AG08395 (cell line): ENCODE results near the gene KLC3.
"Not testable (repeated sequence)": the region's sequence is repeated elsewhere in the genome, so short reads cannot be mapped to it uniquely, and the experiment has no call there.

Experiments
- DNase-seq: peaks from one replicate; pipeline ENCODE4 v3.0.0; 2012; ENCODE audit warnings: mixed read lengths, low spot score

The KLC3 gene

DNA sequence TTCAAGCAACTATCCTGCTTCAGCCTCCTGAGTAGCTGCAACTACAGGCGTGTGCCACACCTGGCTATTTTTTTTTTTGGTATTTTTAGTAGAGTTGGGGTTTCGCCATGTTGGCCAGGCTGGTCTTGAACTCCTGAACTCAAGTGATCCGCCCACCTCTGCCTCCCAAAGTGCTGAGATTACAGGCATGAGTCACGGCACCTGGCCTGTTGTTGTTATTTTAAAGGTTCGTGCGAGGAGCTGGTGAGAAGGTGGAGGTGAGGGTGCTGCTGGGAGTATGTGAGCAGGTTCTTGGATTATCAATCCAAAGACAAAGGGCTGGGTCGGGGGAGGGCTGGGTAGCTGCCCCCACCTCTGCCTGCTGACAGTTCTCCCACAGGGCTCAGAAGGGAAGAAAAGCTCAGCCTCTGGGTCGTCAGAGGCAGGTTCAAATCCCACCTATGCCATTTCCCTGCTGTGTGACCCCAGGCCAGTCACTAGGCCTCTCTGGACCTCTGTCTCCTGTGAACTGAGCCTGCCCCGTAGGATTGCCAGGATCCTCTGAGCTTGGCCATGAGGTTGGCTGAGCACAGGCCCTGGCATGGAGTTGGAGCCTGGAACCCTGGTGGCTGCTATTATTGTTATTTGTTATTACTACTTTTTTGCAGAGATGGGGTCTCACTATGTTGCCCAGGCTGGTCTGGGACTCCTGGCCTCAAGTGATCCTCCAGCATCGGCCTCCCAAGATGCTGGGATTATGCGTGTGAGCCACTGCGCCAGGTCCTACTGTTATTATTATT lies 19.4 kb upstream of the KLC3 start:
- no peak for DNase-seq

DNA sequence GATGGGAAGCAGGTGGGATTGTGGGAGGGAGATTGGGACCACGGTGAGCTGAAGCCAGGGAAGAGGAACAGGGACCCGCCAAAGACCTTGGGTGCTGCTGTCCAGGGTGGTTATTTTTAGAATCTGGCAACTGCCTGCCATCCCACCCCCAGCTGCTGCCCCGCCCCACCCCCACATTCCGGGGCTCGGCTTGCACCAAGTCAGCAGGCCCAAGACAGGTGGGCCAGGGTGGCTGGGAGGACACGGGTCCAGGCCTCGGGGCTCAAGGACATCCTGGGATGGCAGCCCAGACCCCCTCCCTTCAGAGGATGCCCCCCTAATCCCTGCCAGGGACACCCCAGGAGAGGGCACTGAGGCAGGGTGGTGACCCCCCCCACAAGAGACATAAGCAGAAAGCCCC lies 18.7 kb upstream of the KLC3 start:
- no peak for DNase-seq

DNA sequence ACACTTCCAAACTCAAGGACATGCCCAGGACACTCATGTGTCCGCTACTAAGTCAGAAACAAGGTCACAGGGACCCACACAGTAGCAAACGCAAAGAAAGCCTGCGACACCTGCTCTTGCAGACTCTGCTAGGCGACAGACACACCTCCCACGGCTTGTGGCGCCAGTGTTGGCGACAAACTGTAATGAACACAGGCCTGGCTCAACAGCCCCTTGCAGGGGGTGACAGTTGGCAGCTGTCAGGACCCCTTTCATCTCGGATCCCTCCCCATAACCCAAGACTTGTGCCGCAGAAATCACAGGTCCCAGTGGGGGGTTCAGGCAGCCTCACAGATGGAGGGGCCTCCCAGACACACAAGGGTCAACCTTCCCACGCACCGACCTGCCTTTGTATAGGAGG lies 18.2 kb upstream of the KLC3 start:
- no peak for DNase-seq

DNA sequence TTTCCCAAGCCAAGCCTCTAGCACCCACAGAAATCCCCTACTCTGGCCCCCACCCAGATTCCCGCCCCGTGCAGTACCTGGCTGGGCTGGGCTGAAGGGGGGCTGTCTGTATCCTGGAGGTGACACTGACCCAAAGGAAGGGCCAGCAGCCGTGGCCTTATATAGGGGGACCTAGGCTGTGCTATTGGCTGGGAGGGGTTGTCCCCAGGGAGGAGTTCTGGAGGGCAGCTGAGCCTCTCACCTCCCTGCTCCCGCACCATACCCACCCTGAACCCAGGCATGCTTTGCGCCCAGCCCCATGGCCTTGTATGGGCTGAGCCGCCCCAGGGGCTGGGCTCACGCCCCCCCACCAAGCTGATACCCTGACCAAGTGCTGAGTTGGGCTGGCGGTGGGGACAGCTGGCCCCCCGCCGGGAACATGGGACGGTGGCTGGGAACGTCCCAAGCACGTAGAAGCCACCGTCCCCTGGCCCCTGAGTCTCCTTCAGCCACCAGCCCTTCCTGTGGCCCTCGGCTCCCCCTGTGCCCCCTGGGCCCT lies 17.7 kb upstream of the KLC3 start, which contains the start of gene CKM:
Gene CKM (minus strand): TSS at position 132 of the 538 bp plus-strand sequence. CDS start 3,162 bp downstream, outside the sequence.
- no peak for DNase-seq

DNA sequence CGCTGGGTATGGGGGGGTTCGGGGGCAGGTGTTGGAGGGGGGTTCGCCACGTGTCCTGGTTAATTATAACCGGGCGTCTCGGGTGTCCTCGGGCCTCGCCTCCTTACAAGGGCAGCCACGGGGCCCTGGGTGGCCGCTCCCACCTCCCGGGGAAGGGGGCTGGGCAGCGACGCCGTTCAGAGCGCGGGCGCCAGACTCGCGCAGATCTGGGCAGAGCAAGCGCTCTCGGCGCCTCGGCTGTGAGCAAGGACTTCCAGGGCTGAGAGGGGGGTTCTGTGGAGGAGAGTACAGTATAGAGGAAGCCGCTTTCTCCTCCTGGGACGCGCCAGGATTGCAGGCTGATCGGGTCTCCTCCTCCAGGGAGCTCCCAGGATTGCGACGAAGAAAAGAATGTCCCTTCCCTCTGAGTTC lies 16.9 kb upstream of the KLC3 start:
- no peak for DNase-seq

DNA sequence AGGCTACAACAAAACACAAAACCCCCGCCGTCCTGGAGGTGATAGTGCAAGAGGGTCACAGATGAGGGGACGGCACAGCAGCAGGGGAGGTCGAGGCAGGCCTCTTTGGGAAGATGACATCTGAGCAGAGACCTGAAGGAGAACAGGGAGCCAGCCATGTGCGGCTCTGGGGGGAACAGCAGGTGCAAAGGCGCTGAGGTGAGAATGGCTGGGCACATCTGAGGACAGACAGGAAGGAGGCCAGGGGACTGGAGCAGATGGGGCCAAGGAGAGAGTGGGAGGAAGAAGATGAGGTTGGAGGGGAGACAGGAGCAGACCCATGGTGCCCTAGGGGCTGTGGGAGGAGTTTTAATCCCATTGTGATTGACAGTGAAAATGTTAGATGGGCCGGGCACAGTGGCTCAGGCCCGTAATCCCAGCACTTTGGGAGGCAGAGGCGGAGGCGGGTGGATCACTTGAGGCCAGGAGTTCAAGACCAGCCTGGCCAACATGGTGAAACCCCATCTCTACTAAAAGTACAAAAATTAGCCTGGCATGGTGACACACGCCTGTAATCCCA lies 16.1 kb upstream of the KLC3 start:
- no peak for DNase-seq

DNA sequence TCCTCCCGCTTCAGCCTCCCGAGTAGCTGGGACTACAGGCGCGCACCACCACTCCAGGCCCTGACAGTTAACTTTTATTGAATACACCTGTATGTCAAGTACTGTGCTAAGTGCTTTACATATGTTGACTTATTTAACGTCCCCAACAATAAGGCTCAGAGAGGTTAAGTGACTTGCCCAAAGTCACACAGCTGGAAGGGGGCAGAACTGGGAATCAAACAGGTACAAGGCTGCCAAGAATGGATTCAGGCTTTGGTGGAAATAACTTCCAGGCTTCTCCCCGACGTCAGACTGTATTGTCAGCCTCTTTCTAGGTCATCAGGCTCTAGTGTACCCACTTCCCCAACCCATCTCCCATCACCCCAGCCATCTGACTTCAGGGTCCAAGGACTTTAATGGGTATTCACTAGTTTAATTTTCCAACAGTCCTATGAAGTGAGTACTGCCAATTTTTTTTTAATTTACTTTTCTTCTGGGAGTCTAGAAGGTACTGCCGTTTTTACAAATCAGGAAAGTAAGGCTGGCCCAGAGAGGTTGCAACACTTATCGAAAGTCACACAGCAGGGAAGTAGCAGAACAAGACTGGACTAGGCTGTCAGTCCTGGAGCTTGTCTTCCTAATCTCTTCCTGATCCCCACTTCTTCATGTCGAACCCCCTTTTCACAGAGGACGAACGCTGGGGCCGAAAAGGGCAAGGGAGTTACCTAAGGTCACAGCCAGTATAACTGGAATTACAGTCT lies 13.0 kb upstream of the KLC3 start:
- no peak for DNase-seq

DNA sequence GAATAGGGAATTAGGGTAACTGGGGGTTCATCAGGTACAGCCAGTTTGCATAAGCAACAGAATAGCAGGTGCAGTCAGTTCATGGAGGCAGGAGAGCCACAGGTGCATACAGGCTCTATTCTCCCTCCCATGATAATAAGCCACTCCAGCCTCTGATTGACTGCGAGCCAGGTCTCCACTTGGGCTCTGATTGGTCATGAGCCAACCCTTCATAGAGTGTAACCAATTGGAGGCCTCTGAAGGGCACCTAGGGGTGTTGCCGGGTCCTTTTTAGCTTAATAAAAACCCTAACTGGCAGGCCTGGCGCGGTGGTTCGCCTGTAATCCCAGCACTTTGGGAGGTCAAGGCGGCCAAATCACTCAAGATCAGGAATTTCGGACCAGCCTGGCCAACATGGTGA lies 9.1 kb upstream of the KLC3 start:
- no peak for DNase-seq

DNA sequence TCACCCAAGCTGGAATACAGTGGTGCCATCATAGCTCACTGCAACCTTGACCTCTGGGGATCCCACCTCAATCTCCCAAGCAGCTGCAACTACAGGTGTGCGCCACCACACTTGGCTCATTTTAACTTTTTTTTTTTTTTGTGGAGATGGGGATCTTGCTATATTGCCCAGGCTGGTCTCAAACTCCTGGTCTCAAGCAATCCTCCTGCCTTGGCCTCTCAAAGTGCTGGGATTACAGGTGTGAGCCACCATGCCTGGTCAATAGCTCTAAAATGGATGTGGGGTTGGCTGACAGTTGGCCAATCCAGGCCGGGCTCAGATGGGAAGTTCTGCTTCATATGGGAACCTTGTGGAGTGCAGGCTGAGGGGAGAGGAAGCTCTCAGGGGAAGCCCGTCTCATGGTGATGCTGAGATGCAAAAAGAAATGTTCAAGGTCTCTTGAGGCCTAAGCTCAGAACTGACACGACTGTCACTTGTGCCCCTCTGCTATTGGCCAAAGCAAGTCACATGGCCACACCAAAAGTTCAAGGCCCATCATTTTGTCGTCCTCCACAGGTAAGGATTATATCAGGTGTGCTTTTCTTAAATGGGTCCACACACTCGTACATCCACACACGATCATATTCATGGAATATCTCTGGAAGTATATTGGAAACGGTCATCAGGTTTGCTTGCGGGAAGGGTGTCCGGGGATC lies 6.8 kb upstream of the KLC3 start:
- DNase-seq, result no peak

DNA sequence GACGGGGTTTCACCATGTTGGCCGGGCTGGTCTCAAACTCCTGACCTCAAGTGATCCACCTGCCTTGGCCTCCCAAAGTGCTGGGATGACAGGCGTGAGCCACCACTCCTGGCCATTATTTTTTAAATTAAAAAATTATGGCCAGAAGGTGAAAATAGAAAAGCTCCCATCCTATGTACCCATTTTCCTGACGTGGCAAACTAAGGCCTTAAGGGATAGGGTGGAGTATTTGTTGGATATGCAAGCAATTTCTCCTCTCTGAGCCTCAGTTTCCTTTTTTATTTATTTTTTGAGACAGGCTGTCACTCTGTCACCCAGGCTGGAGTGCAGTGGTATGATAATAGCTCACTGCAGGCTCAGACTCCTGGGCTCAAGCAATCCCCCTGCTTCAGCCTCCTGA lies 5.7 kb upstream of the KLC3 start:
- DNase-seq, result not testable (repeated sequence)

DNA sequence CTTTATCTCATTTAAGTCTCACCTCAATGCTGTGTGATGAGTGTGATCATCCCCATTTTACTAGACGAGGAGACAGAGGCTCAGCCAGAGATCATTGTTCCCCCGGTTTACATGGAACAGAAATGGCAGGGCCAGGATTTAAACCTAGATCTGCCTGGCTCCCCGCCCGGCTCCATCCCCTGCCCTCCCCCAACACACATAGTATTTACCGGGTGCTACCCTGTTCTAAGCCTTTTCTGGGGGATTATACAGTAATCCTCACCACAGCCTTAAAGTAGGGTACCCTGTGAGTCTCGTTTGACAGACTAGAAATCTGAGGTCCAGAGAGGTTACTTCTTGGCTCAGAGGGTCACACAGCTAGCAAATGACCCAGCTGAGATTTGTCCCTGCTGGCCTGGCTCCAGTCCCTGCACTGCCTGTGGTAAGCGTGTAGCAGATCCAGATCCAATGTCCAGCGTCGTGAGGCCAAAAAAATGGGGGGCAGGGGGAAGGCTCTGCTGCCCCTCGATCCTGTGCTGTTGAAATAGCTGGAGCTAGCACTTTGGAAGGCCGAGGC lies 3.8 kb upstream of the KLC3 start:
- DNase-seq, result no peak

DNA sequence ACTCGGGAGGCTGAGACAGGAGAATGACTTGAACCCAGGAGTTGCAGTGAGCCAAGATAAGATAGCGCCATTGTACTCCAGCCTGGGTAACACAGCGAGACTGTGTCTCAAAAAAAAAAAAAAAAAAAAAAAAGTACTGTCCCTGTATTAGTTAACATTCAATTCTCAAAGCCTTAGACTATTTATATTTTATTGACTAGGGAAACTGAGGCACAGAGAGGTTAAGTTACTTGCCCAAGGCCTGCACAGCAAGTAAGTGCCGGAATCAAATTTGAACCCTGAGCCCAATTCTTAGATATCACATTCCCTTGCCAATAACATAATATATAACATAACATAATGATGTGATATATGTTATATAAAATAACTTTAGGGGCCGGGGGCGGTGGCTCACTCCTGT lies 921 bp upstream of the KLC3 start:
- DNase-seq, result no peak

DNA sequence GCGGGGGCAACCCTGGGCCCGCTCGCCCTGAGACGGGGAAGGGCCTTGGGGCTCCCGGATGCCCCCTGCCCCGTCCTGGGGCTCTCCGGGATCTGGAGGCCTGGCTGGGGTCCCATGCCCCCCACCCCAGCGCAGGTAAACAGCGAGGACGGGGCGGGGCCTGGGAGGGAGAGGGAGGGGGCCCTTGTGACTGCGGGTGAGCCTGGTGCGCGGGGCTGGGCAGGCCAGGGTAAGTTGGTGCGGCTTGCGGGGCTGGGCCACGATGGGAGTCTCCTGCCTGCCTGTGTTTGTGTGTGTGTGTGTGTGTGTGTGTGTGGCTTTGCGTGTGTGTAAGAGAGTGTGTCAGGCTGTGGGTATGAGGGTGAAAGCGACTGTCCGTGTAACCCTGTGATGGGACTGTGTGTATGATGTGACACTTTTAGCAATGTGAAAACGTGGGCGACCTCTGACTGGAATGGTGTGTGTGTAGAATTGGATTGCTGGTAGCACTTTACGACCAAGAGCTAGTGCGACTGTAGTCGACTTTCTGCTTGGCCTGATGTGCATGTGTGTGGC lies 426 bp downstream of the KLC3 start:
- no peak for DNase-seq

DNA sequence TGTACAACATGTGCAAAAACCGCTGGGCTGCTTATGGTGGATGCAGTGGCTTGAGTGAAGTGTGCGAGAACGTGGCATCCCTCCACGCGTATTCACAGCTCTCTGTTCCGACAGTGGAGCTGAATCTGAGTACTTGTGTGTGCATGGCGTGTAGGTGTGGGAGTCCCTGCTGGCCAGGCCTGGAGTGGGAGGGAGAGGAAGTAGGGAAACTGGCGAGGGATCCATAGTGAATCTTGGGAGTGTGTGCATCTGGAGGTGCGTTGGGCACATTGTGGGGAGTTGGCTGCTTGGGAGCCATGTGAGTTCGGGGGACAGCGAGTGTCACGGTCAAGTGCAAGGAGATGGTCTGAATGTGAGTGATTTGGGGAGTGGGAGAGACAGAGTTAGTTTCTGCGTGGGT lies 2.4 kb downstream of the KLC3 start:
- no peak for DNase-seq

DNA sequence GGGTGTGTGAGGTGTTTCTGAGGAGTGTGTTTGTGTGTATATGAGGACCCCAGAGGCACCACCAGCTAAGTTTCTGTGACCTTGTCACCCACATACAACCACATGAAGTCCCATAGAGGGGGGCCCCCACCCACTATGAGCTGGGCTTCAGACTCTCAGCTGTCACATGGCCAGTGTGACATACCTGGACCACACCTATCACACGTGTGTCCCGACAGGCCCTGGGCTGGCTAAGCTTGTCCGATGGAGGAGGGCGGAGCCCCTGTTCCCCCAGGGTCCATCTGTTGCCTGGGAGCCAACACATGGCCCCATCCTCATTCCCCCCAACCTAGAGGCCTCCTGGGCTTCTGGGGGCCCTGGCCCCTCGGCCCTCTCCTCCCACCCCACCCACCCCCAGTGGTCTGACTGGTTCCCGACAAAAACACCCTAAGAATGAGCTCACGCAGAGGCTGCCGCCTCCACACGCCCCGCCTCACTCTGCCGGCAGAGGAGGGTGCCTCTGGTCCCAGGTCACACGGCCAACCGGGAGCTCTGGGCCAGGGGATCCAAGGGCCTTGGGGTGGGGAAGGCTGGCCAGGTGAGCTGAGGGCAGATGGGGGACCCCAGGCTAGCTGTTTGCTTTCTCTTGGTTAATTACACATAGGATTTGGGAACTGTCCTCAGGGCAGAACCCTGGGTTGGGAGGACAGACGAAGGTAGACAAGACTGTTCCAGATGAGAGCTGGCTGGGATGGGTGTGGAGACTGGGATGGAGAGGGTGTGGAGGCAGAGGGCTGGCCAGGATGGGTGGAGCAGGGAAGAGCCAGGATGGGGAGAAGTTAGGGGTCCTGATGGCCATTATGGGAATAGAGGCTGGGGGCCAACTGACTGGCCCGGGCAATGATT lies 4.3 kb downstream of the KLC3 start:
- no peak for DNase-seq

DNA sequence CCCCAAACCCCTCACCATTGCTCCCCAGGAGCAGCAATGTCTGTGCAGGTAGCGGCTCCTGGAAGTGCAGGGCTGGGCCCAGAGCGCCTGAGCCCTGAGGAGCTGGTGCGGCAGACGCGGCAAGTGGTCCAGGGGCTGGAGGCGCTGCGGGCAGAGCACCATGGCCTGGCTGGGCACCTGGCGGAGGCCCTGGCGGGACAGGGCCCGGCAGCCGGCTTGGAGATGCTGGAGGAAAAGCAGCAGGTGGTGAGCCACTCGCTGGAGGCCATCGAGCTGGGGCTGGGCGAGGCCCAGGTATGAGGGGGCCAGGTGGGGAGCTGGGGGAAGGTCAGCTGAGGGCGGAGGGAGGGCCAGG lies 4.9 kb downstream of the KLC3 start:
- DNase-seq, result no peak

DNA sequence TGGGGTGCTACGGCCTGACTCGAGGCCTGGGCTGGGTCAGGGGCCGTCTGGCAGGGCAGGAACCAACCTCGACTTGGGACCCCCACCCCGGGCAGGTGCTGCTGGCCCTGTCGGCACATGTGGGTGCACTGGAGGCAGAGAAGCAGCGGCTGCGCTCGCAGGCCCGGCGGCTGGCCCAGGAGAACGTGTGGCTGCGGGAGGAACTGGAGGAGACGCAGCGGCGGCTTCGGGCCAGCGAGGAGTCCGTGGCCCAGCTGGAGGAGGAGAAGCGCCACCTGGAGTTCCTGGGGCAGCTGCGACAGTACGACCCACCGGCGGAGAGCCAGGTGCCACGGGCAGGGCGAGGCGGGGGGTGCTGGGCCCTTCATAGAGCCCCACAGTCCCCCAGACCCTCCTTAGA lies 5.9 kb downstream of the KLC3 start:
- DNase-seq, result peak; percentile 28

DNA sequence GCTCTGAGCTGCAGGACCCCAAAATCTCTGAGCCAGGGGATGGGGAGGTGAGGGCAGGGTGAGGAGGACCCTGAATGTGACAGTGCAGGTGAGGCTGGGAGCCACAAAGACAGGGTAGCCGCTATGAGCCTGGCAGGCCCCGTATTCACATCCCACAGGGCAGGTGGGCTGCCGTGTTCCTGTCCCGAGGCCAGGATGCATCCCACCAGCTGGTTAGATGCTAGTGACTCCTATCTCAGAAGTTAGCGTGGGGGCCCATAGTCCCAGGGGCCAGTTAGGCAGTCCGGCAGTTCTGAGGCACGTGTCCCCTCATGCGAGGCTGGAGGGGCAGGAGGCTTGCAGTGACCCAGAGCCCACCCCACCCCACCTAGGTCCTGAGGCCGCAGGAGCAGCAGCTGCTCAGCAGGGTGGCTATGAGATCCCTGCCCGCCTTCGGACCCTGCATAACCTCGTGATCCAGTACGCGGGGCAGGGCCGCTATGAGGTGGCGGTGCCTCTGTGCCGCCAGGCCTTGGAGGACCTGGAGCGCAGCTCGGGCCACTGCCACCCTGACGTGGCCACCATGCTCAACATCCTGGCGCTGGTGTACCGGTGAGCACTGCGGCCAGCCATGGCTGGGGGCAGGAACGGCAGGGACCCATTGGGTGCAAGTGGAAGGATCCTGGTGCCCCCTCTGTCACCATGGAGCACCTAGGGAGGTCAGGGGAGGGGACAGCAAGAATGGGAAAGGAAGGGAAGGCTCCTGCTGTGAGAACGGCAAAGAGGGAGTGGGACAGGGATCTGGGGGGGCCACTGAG lies 7.2 kb downstream of the KLC3 start:
- no peak for DNase-seq

DNA sequence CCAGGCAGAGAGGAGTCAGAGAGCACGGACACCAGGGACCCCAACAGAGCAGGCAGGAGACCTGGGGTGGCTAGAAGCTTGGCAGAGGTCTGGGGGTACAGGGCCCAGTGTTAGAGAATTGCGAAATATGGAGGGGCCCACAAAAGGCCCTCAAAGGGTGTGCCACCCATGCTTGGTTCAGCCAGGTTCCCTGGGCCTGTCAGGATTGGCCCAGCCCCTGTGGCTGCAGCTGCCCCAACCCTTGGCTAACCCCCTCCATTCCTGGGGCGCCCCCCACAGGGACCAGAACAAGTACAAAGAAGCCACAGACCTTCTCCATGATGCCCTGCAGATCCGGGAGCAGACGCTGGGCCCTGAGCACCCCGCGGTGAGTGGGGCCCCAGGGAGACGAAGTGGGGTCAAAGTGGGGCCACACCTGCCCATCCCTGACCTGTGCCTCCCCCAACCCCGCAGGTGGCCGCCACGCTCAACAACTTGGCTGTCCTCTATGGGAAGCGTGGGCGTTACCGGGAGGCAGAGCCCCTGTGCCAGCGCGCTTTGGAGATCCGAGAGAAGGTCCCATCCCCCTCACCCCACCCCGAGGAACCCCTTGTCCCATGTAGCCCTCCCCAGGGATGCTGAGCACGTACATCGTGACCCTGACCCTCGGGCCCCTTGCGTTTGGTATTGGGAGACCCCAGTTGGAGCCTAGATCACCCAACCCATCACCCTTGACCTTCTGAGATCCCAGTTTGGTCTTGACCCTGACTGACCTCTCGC lies 8.0 kb downstream of the KLC3 start:
- DNase-seq, result no peak
